ENCODE measurements around the gene SORBS1.

- TF ChIP-seq POLR2A (IDR thresholded peaks at IDR 0.05; ENCODE audit: low read length) (no peak), GATA1 (IDR thresholded peaks at IDR 0.05; ENCODE audit: low read depth, low read length) (no peak)
These were observed 86.2 kb downstream of the SORBS1 start for GRCh38 chr10:95475003-95475383.
